ENCODE measurements around the gene POR. TPM values are rescaled to one million over a fixed set of nuclear protein-coding genes. Genes with fewer than 3 reads are reported as not detected.

POR gene
- total and polyA plus RNA-seq, 2 of the 8 experiments (the other 6 are each of a cell fraction or from before 2014, with no cell fraction given): 98.7 to 144 TPM

- H3K4me3 ChIP-seq (ENCODE audit: extremely low read depth in 1 of 4, insufficient read depth in 2 of 4, low read depth in 3 of 4, low read length in 4 of 4): no peak overlapping the region; a peak in 1 of 8 replicates
- POLR2A ChIA-PET (ENCODE audit: partially characterized antibody): interaction anchor here (0.6 to 4.2 kb wide), 11 partner anchors 8 to 104 kb away, joined by 3 to 24 read pairs (median 4); partner anchors contain the start of gene POR
- no peak overlapping the region for H2BK20ac ChIP-seq (ENCODE audit: low read length)
- H3K23me2 ChIP-seq (ENCODE audit: low read depth, low read length): no peaks in the 10 kb centered on the region
- no peaks in the 10 kb centered on the region for H3K27me3 ChIP-seq (replicated peaks in 1 of 4; ENCODE audit: control insufficient read depth in 3 of 4, extremely low read depth in 1 of 4, insufficient read depth in 3 of 4, low read length in 3 of 4)
- H3K36me3 ChIP-seq (ENCODE audit: control insufficient read depth in 2 of 4, insufficient read depth in 4 of 4, low read length in 3 of 4): peaks cover 5 to 33% (median 15%) of the 10 kb centered on the region in 4 experiments; a peak in 6 of 8 replicates
- H3K79me2 ChIP-seq (ENCODE audit: control insufficient read depth in 1 of 2, insufficient read depth in 2 of 2, low read length in 2 of 2): no peaks in the 10 kb centered on the region; a peak in 1 of 4 replicates
- no peak overlapping the region; the same call in 1 of the 2 replicates for H2BK12ac ChIP-seq (ENCODE audit: low read depth, low read length)
- H3K18ac ChIP-seq (ENCODE audit: extremely low read depth, low read length): no peak overlapping the region; the same call in none of the 2 replicates
- H3K4ac ChIP-seq (replicated peaks; ENCODE audit: insufficient read length, low read depth, low read length): no peak overlapping the region
- H4K91ac ChIP-seq (replicated peaks; ENCODE audit: insufficient read length, low read length): no peak overlapping the region
- H3K9ac ChIP-seq (replicated peaks in 1 of 4; ENCODE audit: extremely low read depth in 1 of 4, low read depth in 3 of 4, low read length in 3 of 4): no peak overlapping the region
- no peak overlapping the region for H2AK5ac ChIP-seq (ENCODE audit: low read depth, low read length)
- no peak overlapping the region for H2AFZ ChIP-seq (ENCODE audit: low read length)
- H2BK15ac ChIP-seq (ENCODE audit: low read length): no peak overlapping the region
- H2BK120ac ChIP-seq (replicated peaks; ENCODE audit: low read depth, low read length): no peak overlapping the region
- no peak overlapping the region for H3K27ac ChIP-seq (ENCODE audit: low read depth, low read length)
- H4K20me1 ChIP-seq (replicated peaks in 1 of 2; ENCODE audit: control insufficient read depth in 1 of 2, insufficient read depth in 2 of 2, low read length in 2 of 2): peaks cover 2 to 6% of the 10 kb centered on the region in 2 experiments
- peaks cover 2 to 11% (median 4%) of the 10 kb centered on the region in 4 experiments for H3K4me1 ChIP-seq (replicated peaks in 1 of 4; ENCODE audit: control insufficient read depth in 3 of 4, insufficient read depth in 4 of 4, low read length in 3 of 4)
- H3K56ac ChIP-seq (replicated peaks; ENCODE audit: insufficient read length, low read depth, low read length): no peak overlapping the region
- no peak overlapping the region for H4K5ac ChIP-seq (ENCODE audit: insufficient read length, low read depth, low read length)
- H3K4me2 ChIP-seq (ENCODE audit: insufficient read depth in 1 of 2, low read depth in 2 of 2, low read length in 2 of 2): peak overlapping the region in 1 of 2 experiments; percentile 48; a peak in 2 of 4 replicates
- H4K8ac ChIP-seq (ENCODE audit: extremely low read depth, insufficient read depth, low read length): no peak overlapping the region
- FAIRE-seq (no peak), DNase-seq (ENCODE audit: low read depth in 1 of 2, low spot score in 2 of 2) (peak in 1 of 2 experiments; percentile 68)
- H3K23ac ChIP-seq (ENCODE audit: insufficient read length): no peak overlapping the region
- no peak overlapping the region; the same call in 1 of the 2 replicates for H2BK5ac ChIP-seq (ENCODE audit: low read depth, low read length)
- no peak overlapping the region for H3K14ac ChIP-seq (ENCODE audit: insufficient read length)
- CTCF ChIA-PET (ENCODE audit: partially characterized antibody): interaction anchor here (0.7 to 2.9 kb wide), 10 partner anchors 9 to 92 kb away, joined by 3 to 10 read pairs (median 4); no protein-coding TSS in a partner anchor
- H3K79me1 ChIP-seq (ENCODE audit: low read depth, low read length): no peaks in the 10 kb centered on the region; the same call in 1 of the 2 replicates
- no peaks in the 10 kb centered on the region for H3K9me3 ChIP-seq (ENCODE audit: insufficient read depth in 2 of 2, low read depth in 1 of 2, low read length in 1 of 2)
- WGBS, 2 experiments (ENCODE audit: extremely low coverage in 1 of 2, insufficient coverage in 1 of 2, insufficient read length in 1 of 2, insufficient replicate concordance in 2 of 2, low coverage in 1 of 2, low lambda C conversion rate in 2 of 2, missing lambda C conversion rate in 1 of 2): 67% methylated on average over 16 of the region's 16 CpGs; no CpG with 5 or more reads in 1 of the 2 experiments
- peak in 1 of 2 experiments; percentile 55; a peak in 1 of 3 replicates for TF ChIP-seq EP300 (IDR thresholded peaks at IDR 0.05; ENCODE audit: borderline replicate concordance in 1 of 2, low read depth in 2 of 2, low read length in 2 of 2)
- TF ChIP-seq EGR1 (IDR thresholded peaks at IDR 0.05; ENCODE audit: borderline replicate concordance, low read depth, low read length): no peak
- peak; percentile 61; the same call in 1 of the 2 replicates for TF ChIP-seq CHD1 (IDR thresholded peaks at IDR 0.05; ENCODE audit: low read depth, low read length)
- TF ChIP-seq NRF1 (IDR thresholded peaks at IDR 0.05; ENCODE audit: low read depth, low read length): no peak
- TF ChIP-seq FOSL1 (IDR thresholded peaks at IDR 0.05; ENCODE audit: insufficient read depth, low read depth, low read length): no peak
- no peak for TF ChIP-seq SP2 (IDR thresholded peaks at IDR 0.05; ENCODE audit: low read length)
- no peak for TF ChIP-seq JUND (IDR thresholded peaks at IDR 0.05; ENCODE audit: low read length)
- TF ChIP-seq TEAD4 (IDR thresholded peaks at IDR 0.05; ENCODE audit: low read depth, low read length): peak; percentile 84
- TF ChIP-seq RXRA (IDR thresholded peaks at IDR 0.05; ENCODE audit: insufficient read depth, low read depth, low read length): no peak
- TF ChIP-seq CREB1 (IDR thresholded peaks at IDR 0.05): 0 out of 2 replicates have a peak, but pooled peaks have one; percentile 14
- TF ChIP-seq BCL11A (IDR thresholded peaks at IDR 0.05; ENCODE audit: low read depth in 2 of 2, low read length in 2 of 2): no peak
- TF ChIP-seq GTF2F1 (IDR thresholded peaks at IDR 0.05; ENCODE audit: borderline replicate concordance, low read depth, low read length): no peak
- no peak for TF ChIP-seq BRCA1 (IDR thresholded peaks at IDR 0.05; ENCODE audit: low read depth, low read length)
Observed at GRCh38 chr7:75957021-75957736, 42.2 kb downstream of the POR start.
